Brain microvascular endothelial cell (primary cell): ENCODE results near the gene TNP1.

Experiments
- DNase-seq: peaks from one replicate; pipeline ENCODE4 v3.0.0-alpha.2; 2020
- H3K27ac ChIP-seq: fragments of 250-450 bp; sonication (Bioruptor Pico); 2 replicates; pipeline ENCODE4 v1.5.1; 2020; ENCODE audit warnings: mild to moderate bottlenecking, moderate library complexity
- H3K27me3 ChIP-seq: fragments of 250-450 bp; sonication (Bioruptor Pico); replicated peaks from 2 replicates; pipeline ENCODE4 v1.5.1; 2020; ENCODE audit warnings: mild to moderate bottlenecking
- H3K36me3 ChIP-seq: fragments of 250-450 bp; sonication (Bioruptor Pico); replicated peaks from 2 replicates; pipeline ENCODE4 v1.5.1; 2020; ENCODE audit warnings: mild to moderate bottlenecking
- H3K4me3 ChIP-seq: 2 replicates; pipeline ENCODE4 v1.5.1; 2011; ENCODE audit warnings: low read depth, mild to moderate bottlenecking, control low read depth, low read length, moderate library complexity
- in situ Hi-C: cut with HindIII; loops from 2 replicates; pipeline ENCODE4 v1.10.0; 2017; ENCODE audit warnings: low sequenced_read_pairs, low pct_ligation_motif_present
- TF ChIP-seq, protein P1 (sequence below): IDR thresholded peaks from 2 replicates; pipeline ENCODE4 v1.5.1; 2011; ENCODE audit warnings: low read depth, mild to moderate bottlenecking, moderate library complexity, low read length, control low read depth, inconsistent platforms; ENCODE audit errors: missing control alignments

TNP1 gene

DNA sequence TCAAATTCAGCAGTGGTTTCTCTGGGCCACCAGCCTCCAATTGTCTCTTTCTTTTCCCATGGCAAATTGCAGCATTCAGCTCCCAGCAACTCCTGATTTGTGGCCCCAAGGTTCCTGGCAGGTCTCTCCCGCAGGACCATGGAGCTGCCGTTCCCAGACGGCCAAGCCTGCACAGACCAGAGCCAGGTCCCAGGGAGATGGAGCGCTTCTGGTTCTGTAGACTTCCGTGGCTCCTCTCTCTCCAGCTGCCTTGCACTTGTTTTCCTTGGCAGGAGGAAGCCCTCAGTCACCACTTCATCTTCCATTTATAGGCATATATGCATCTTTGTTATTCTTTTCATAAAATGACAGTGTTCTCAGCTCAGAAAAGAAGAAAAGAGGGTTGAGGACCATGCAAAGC lies 21.7 kb downstream of the TNP1 start:
- no peaks in the 10 kb centered on the region for H3K36me3 ChIP-seq
- no peak overlapping the region for H3K27ac ChIP-seq
- H3K27me3 ChIP-seq, result no peaks in the 10 kb centered on the region
- DNase-seq, result peak; percentile 48
- no peak overlapping the region for H3K4me3 ChIP-seq
- TF ChIP-seq, protein P1, sequence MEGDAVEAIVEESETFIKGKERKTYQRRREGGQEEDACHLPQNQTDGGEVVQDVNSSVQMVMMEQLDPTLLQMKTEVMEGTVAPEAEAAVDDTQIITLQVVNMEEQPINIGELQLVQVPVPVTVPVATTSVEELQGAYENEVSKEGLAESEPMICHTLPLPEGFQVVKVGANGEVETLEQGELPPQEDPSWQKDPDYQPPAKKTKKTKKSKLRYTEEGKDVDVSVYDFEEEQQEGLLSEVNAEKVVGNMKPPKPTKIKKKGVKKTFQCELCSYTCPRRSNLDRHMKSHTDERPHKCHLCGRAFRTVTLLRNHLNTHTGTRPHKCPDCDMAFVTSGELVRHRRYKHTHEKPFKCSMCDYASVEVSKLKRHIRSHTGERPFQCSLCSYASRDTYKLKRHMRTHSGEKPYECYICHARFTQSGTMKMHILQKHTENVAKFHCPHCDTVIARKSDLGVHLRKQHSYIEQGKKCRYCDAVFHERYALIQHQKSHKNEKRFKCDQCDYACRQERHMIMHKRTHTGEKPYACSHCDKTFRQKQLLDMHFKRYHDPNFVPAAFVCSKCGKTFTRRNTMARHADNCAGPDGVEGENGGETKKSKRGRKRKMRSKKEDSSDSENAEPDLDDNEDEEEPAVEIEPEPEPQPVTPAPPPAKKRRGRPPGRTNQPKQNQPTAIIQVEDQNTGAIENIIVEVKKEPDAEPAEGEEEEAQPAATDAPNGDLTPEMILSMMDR, result no peak
- in situ Hi-C loops, result no loop called here

DNA sequence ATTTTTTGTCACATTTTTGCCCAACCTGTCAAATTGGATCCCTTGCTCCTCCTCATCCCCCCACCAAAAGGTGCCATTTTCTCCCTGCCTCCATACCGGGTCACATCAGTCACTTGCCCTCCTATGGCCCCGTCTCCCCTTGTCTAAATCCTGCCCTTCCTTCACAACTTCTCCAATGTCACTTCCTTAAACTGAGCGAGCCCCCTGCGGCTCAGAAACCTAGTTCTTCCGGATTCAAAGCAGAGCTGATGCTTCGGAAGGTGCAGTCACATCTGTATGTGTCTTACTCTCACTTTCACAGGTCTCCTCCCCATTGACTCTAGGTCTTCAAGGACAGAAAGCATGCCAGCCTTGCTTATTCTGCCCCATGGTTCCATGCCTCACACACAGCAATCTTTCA lies 22.1 kb downstream of the TNP1 start:
- DNase-seq, result no peak
- H3K4me3 ChIP-seq, result no peak overlapping the region
- H3K27ac ChIP-seq, result no peak overlapping the region
- no peaks in the 10 kb centered on the region for H3K27me3 ChIP-seq
- TF ChIP-seq, protein P1, result no peak
- H3K36me3 ChIP-seq, result no peaks in the 10 kb centered on the region
- in situ Hi-C loops, result no loop called here

DNA sequence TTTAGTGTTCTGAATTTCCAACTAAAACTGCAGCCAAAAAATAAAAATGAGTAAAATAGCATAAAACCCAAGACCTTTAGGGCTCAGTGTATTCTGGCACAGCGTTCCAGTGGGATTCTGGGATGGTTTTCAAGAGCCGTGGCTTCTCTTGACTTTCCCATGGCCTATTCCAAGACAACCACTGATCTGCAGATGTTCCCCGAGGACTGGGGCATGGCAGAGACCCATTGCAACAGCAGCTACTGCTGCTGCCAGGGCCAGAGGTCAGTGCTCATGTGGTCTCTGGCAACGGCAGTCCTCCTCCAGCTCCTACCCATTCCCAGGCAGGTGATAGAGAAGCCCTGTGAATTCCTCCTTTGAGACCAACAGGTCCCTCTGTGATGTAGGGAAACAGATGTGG lies 26.8 kb downstream of the TNP1 start:
- Histone ChIP-seq H3K4me3 (no peak overlapping the region), H3K27me3 (peaks cover 3% of the 10 kb centered on the region), H3K36me3 (no peaks in the 10 kb centered on the region), H3K27ac (no peak overlapping the region)
- TF ChIP-seq, protein P1, result no peak
- no peak for DNase-seq
- in situ Hi-C loops, result no loop called here

DNA sequence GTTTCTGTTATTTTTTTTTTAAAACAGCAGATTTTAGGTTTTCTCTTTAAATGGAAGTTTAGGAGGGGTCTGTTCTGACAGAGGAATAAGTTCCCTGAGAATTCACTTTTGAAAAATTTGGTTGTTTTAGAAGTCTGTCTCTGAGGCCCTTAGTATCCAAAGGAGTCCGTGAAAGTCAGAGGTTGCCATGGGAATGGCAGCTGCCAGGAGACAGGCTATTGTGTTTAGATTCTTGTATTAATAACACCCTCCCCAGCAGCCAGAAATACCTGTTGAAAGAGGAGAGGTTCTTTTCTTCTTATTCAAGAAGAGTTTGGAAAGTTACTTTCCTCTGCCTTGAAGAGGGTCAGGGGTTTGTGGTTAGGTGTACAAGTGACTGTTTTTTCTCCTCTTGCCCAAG lies 29.5 kb downstream of the TNP1 start:
- Histone ChIP-seq H3K27me3 (peaks cover 3% of the 10 kb centered on the region), H3K36me3 (no peaks in the 10 kb centered on the region), H3K27ac (no peak overlapping the region), H3K4me3 (no peak overlapping the region)
- TF ChIP-seq, protein P1, result no peak
- in situ Hi-C loops, result no loop called here
- DNase-seq, result no peak

DNA sequence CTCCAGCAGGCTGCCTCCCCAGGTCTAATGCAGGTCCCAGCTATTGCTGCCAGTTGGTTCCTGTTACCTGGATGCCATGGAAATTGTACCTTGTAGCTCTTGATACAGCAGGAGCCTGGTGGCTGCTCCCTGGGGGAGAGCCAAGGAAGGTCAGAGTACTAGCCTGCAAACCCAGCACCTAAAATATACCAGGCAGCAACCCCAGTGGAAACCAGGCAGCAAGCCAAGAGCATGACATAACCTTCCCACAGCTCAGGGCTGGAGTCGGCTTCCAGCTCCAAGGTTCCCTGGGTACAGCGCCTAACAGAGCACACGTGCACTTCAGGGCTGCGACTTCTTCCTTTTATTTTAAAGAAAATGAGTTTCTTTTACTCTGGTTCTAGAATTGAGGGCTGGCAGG lies 30.3 kb downstream of the TNP1 start:
- Histone ChIP-seq H3K27ac (no peak overlapping the region), H3K27me3 (peaks cover 3% of the 10 kb centered on the region), H3K36me3 (no peaks in the 10 kb centered on the region), H3K4me3 (no peak overlapping the region)
- in situ Hi-C loops, result no loop called here
- TF ChIP-seq, protein P1, result no peak
- peak; percentile 55 for DNase-seq

DNA sequence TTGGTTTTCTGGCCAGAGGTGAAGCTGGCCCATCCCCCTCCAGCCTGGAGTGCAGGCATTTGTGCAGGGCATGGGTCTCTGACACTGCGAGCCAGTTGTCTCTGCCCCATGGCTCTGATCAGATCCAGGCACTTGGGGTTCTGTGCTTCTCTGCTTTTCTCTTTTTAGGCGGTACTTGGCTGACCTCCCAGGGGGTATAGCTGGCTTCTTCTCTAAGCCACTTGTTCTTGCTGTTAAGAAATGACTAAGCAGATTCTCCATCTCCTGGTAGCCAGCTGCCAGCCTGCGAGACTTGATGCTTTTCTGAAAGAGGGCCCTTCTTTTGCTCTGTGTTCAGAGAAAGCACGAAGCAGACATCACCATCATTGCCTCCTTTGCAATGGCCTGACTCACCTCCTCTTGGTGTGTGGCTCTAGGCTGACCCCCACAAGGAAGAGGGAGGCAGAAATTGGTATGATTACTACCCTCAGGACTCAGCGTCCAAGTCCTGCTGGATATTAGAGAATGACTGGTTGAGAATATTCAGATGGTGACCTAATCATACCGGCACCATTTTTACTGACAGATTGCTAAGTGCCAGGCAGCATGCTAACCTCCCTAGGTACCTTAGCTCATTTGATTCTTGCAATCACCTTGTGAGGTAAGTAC lies 32.7 kb downstream of the TNP1 start:
- Histone ChIP-seq H3K27ac (no peak overlapping the region), H3K4me3 (no peak overlapping the region), H3K36me3 (no peaks in the 10 kb centered on the region), H3K27me3 (peaks cover 3% of the 10 kb centered on the region)
- DNase-seq, result no peak
- in situ Hi-C loops, result no loop called here
- TF ChIP-seq, protein P1, result no peak
